Activated CD4-positive, alpha-beta memory T cell treated with anti-CD3 and anti-CD28 coated beads for 36 hours (primary cell): ENCODE results near the gene TPT1. TPM values are rescaled to one million over a fixed set of nuclear protein-coding genes. Genes with fewer than 3 reads are reported as not detected.

Experiments used
- CTCF ChIA-PET: fragments of 350-600 bp; sonication (Branson Sonifier 250); formaldehyde crosslinking; loops from one replicate; lab custom pipeline; 2021; ENCODE audit warnings: antibody characterized with exemption, inconsistent platforms; lab: Charles Lee
- POLR2A ChIA-PET: fragments of 350-600 bp; sonication (Branson Sonifier 250); formaldehyde crosslinking; loops from one replicate; lab custom pipeline; 2021; ENCODE audit warnings: antibody characterized with exemption; lab: Charles Lee
- DNase-seq: peaks from one replicate; pipeline ENCODE4 v3.0.0-alpha.2; 2020
- H3K27ac Mint-ChIP-seq: one replicate; pipeline ENCODE4 v1.8.0; 2021; ENCODE audit warnings: mixed read lengths
- H3K27me3 Mint-ChIP-seq: one replicate; pipeline ENCODE4 v1.8.0; 2021; ENCODE audit warnings: mixed read lengths
- H3K36me3 Mint-ChIP-seq: one replicate; pipeline ENCODE4 v1.8.0; 2021; ENCODE audit warnings: mixed read lengths
- H3K4me1 Mint-ChIP-seq: one replicate; pipeline ENCODE4 v1.8.0; 2021; ENCODE audit warnings: low read depth, mixed read lengths
- H3K4me3 Mint-ChIP-seq: one replicate; pipeline ENCODE4 v1.8.0; 2021; ENCODE audit warnings: mild to moderate bottlenecking, mixed read lengths
- H3K9me3 Mint-ChIP-seq: one replicate; pipeline ENCODE4 v1.8.0; 2021; ENCODE audit warnings: mixed read lengths
- intact Hi-C: fragments of 100-400 bp; cut with micrococcal nuclease; formaldehyde crosslinking; loops from one replicate; pipeline ENCODE4 v1.15.1; 2023
- total RNA-seq, 2 experiments: library from RNA; stranded (reverse); gene quantifications; one replicate each; pipeline ENCODE4 v1.2.3, GENCODE V29; 2021

The TPT1 gene
- total RNA-seq, 2 experiments from 2014 or later: 3,227 to 3,264 TPM

DNA sequence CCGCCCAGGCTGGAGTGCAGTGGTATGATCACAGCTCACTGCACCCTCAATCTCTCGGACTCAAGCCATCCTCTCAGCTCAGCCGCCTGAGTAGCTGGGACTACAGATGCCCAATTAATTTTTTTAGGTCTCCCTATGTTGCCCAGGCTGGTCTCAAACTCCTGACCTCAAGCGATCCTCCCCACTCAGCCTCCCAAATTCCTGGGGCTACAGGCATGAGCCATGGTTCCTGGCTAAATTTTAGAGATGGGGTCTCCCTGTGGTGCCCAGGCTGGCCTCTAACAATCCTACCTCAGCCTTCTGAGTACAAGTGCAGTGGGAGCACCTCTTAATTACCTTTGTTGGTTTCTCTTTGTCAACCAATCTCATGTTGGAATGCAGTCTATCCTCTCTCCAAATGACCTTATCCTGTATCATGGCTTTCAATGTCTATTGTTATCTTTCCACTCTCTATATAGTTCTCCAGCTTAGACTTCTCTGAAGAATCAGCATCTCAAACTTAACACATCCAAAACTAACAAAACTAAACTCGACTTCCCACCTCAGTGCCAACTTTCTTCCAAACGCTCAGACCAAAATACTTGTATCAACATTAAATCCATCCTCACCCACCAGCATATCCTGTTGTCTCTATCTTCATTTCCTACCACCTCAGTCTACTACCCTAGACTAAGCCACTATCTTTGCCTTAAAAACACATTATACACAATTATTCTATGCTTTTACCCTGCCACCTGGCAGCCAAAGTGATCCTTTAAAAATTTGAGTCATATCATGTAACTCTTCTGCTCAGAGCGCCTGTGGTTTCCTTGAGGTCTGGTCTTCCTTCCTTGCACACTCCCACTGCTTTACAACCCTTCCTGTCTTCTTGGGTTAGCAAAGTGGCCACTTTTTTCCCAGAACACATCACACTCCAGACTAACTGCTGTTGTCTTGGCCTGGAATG, 6.7 kb downstream of the TPT1 start:
- Mint-ChIP-seq H3K4me3 (no peak overlapping the region), H3K27me3 (no peaks in the 10 kb centered on the region), H3K36me3 (peaks cover 46% of the 10 kb centered on the region), H3K4me1 (peaks cover 93% of the 10 kb centered on the region), H3K27ac (peak overlapping the region; percentile 58), H3K9me3 (no peaks in the 10 kb centered on the region)
- CTCF ChIA-PET: interaction anchor here (1.5 kb wide), 1 partner anchor 287 kb away, joined by 3 read pairs; no protein-coding TSS in a partner anchor
- DNase-seq: peak; percentile 53
- POLR2A ChIA-PET: no interaction called here
- intact Hi-C loops: loop anchor here (5.0 kb wide), 1 partner anchor 33 kb away; no protein-coding TSS in a partner anchor

DNA sequence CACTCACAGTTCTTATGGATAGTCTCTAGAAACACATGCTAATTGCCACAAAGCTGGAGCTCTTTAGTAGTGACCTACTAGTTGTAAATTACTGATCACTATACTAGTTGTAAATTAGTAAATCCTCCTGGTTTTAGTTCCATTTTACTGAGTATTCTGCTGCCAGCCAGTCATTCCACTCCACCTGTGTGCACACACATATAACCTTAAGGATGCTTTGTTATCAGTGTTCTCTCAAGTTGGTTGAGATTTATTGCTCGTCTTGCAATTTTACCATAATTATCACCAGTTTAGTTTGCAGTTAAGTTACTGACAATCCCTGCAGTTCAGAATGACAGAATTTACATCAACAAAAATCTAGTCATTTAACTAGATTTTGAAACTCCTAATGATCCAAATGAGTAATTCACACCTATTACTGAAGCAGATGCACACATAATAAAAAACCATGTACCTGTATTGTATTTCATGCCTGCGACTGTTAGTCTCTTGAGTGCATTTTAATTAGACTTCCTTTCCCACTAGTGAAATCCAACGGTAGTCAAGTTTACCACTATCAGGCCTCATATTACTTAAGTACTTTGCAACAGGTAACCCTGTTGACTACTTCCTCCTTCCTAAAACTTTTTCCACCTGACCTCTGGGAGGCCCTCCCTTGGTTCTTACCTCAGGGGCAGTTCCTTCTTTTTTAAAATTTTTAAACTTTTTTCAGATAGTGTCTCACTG, 7.6 kb downstream of the TPT1 start:
- intact Hi-C loops: loop anchor here (5.0 kb wide), 1 partner anchor 34 kb away; no protein-coding TSS in a partner anchor
- ChIA-PET POLR2A (interaction anchor here (0.8 to 2.6 kb wide), 3 partner anchors 8 to 287 kb away, joined by 3 to 14 read pairs (median 5); partner anchors contain the start of gene TPT1), CTCF (interaction anchor here (0.8 to 1.5 kb wide), 2 partner anchors 25 to 286 kb away, joined by 3 read pairs; no protein-coding TSS in a partner anchor)
- Mint-ChIP-seq H3K27ac (peak overlapping the region; percentile 58), H3K4me3 (no peak overlapping the region), H3K27me3 (no peaks in the 10 kb centered on the region), H3K36me3 (peaks cover 38% of the 10 kb centered on the region), H3K9me3 (no peaks in the 10 kb centered on the region), H3K4me1 (peaks cover 92% of the 10 kb centered on the region)
- DNase-seq: no peak

DNA sequence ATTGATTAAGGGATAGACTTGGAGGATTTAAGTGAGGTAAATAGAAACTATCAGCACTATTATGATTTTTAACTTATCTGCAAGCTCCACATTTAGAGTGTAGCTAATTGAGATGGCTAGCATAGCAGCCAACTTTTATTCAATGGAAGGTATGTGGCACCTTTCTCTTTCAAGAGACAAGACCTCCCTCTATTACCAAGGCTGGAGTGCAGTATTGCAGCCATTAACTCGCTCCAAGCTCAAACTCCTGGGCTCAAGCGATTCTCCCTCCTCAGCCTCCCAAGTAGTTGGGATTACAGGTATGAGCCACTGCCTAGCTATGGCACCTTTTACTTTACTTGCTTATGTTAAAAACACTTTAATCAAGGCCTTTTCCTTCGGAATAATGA, 8.2 kb downstream of the TPT1 start:
- Mint-ChIP-seq H3K4me3 (no peak overlapping the region), H3K36me3 (peaks cover 32% of the 10 kb centered on the region), H3K4me1 (peaks cover 89% of the 10 kb centered on the region), H3K9me3 (no peaks in the 10 kb centered on the region), H3K27me3 (no peaks in the 10 kb centered on the region), H3K27ac (no peak overlapping the region)
- ChIA-PET POLR2A (interaction anchor here (0.6 to 2.6 kb wide), 4 partner anchors 8 to 286 kb away, joined by 3 to 14 read pairs (median 4); partner anchors contain the start of gene TPT1), CTCF (interaction anchor here (0.8 to 1.5 kb wide), 2 partner anchors 24 to 286 kb away, joined by 3 read pairs; no protein-coding TSS in a partner anchor)
- intact Hi-C loops: loop anchor here (5.0 kb wide), 1 partner anchor 34 kb away; no protein-coding TSS in a partner anchor
- DNase-seq: no peak

DNA sequence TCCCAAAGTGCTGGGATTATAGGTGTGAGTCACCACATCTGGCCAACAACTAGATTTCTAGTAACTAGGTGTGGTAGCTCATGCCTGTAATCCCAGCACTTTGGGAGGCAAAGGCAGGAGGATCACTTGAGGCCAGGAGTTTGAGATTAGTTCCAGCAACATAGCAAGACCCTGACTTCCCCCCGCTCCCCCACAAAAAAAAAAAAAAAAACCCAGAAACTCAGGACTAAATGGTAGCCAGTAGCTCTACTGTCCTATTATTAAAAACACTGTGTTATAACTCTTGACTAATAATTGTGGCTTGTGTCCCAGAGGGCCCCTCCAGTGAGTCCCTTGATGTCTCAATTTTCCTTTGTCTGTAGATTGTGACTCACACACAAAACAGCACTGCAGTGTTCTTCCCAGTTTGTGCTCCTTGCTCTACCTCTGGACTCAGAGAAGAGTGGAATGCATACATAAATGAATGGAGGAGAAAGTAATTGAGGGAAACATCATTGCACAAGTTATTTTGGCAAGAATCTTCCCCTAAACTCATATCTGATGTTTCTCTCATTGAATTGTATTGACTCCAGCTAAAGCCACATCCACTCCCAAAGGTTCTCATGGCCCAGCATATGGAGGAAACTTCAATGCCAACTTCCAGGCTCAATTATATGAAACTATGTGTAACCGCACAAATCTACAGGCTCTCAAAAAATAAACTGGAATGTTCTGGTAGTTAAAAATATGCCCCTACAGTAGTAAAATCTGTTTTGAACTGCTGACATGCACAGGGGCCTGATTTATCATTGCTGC, 8.8 kb downstream of the TPT1 start:
- no peaks in the 10 kb centered on the region for H3K27me3 Mint-ChIP-seq
- no peak for DNase-seq
- POLR2A ChIA-PET: interaction anchor here (0.6 to 2.6 kb wide), 5 partner anchors 9 to 285 kb away, joined by 3 to 14 read pairs (median 3); partner anchors contain the start of gene TPT1

DNA sequence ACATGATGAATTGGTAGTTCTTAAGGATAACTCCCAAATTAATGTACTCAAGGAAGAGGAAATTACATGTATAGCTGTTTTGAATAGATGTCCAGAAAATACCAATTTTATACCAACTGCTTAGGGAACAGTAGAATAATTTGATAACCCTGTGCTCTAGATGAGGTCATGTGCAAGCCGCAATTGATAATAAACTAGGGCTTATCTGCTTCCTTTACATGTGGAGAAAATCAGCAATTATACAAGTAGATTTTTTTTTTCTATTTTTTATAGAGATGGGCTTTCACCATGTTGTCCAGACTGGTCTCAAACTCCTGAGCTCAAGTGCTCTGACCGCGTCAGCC, 9.3 kb downstream of the TPT1 start:
- ChIA-PET POLR2A (interaction anchor here (0.7 to 2.6 kb wide), 3 partner anchors 9 to 83 kb away, joined by 3 to 14 read pairs (median 3); partner anchors contain the start of gene TPT1), CTCF (interaction anchor here (0.8 to 1.4 kb wide), 3 partner anchors 9 to 40 kb away, joined by 3 to 6 read pairs (median 4); no protein-coding TSS in a partner anchor)
- Mint-ChIP-seq H3K9me3 (no peaks in the 10 kb centered on the region), H3K4me3 (no peak overlapping the region), H3K27me3 (no peaks in the 10 kb centered on the region), H3K36me3 (peaks cover 20% of the 10 kb centered on the region), H3K27ac (peak overlapping the region; percentile 57), H3K4me1 (peaks cover 86% of the 10 kb centered on the region)
- intact Hi-C loops: loop anchor here (5.0 kb wide), 1 partner anchor 36 kb away; no protein-coding TSS in a partner anchor
- no peak for DNase-seq

More for the DNA sequence above, 8.8 kb downstream of the TPT1 start:
- Mint-ChIP-seq H3K4me3 (no peak overlapping the region), H3K4me1 (peaks cover 89% of the 10 kb centered on the region), H3K27ac (peak overlapping the region; percentile 29), H3K9me3 (no peaks in the 10 kb centered on the region), H3K36me3 (peaks cover 26% of the 10 kb centered on the region)
- CTCF ChIA-PET: interaction anchor here (0.6 to 1.4 kb wide), 3 partner anchors 24 to 281 kb away, joined by 3 to 4 read pairs (median 3); no protein-coding TSS in a partner anchor
- intact Hi-C loops: loop anchor here (5.0 kb wide), 1 partner anchor 35 kb away; no protein-coding TSS in a partner anchor

DNA sequence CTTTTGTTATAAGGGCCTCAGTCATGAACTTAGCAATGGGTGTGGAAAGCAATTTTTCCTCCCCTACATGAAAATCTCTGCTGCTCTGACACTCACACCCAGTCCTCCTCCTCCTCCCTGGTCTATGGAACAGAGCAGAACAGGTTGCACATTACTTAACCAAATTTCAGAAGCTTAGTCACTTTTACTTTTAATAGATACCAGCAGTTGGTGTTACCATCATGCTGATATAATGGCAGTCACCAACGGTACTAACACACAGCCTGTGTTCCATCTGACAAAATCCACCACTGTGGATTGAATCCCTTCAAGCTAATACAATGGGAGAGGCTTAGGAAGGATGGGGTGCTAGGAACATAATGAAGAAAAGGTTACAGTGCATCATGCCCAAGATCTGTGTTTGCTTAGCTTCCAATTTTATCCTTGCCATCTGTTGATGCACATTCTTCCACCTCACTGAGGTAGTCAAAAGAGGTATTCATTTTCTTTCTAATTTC, 9.8 kb downstream of the TPT1 start:
- peaks cover 81% of the 10 kb centered on the region for H3K4me1 Mint-ChIP-seq
- intact Hi-C loops: loop anchor here (5.0 kb wide), 1 partner anchor 36 kb away; no protein-coding TSS in a partner anchor
- no peaks in the 10 kb centered on the region for H3K9me3 Mint-ChIP-seq
- H3K36me3 Mint-ChIP-seq: peaks cover 15% of the 10 kb centered on the region
- ChIA-PET CTCF (interaction anchor here (0.8 to 1.4 kb wide), 3 partner anchors 9 to 40 kb away, joined by 3 to 6 read pairs (median 4); no protein-coding TSS in a partner anchor), POLR2A (interaction anchor here (1.0 to 2.6 kb wide), 2 partner anchors 10 to 84 kb away, joined by 3 to 14 read pairs; partner anchors contain the start of gene TPT1)
- DNase-seq: no peak
- no peaks in the 10 kb centered on the region for H3K27me3 Mint-ChIP-seq
- no peak overlapping the region for H3K4me3 Mint-ChIP-seq
- H3K27ac Mint-ChIP-seq: peak overlapping the region; percentile 57

DNA sequence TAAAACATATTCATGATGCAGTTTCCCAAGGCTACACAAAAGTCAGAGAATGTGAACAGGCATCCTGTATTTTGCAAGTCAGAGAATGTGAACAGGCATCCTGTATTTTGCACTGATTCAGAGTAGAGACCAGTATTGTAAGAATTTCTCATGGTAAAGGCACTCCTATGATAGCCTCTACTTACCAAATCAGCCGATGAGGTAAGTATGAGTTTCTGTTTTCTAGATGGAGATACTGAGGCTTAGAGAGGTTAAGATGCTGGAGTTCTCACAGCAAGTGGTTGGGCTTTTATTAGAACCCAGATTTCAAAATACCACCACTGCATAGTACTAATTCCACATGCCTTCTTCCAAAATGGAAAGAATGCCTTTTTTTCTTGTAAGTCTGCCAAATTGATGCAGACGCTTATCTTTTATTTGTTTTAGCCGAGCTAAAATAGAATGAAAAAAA, 12.3 kb downstream of the TPT1 start:
- POLR2A ChIA-PET: interaction anchor here (0.9 kb wide), 1 partner anchor 9 kb away, joined by 3 read pairs; no protein-coding TSS in a partner anchor
- Mint-ChIP-seq H3K27me3 (no peaks in the 10 kb centered on the region), H3K4me1 (peaks cover 58% of the 10 kb centered on the region), H3K27ac (no peak overlapping the region), H3K9me3 (no peaks in the 10 kb centered on the region), H3K36me3 (peaks cover 3% of the 10 kb centered on the region), H3K4me3 (no peak overlapping the region)
- CTCF ChIA-PET: no interaction called here
- intact Hi-C loops: no loop called here
- no peak for DNase-seq

DNA sequence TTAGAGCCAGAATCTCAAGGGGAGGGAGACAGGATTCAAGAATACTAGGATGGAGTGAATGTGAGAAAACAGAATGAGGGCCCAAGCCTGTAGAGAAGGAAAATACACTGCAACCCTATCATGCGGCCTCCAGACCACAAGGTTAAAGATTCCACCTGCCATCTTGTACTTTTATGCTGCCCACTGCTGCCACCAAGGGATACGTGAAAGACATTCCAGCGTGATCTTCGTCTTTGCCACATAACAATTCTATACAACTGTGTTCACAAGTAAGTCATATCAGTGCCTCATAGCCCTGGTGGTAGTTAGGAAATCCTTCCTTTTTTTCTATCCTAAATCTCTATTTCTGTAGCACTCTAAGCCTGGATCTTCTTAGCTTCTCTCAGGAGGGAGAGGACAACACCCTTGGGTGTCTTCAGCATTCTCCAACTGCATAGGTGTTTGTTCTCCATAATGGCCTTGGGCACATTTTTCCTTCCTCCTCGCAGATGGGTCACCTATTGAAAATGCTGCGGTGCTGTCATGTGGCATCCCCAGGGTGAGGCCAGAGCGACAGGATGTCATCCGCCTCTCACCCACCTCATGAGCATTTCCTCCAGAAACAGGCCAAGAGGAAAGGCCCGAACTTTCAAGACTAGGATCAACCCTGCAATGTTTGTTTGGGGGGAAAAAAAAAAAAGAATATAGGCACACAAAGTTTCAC, 13.6 kb downstream of the TPT1 start:
- H3K27ac Mint-ChIP-seq: no peak overlapping the region
- ChIA-PET POLR2A (no interaction called here), CTCF (interaction anchor here (1.0 kb wide), 1 partner anchor 17 kb away, joined by 3 read pairs; no protein-coding TSS in a partner anchor)
- H3K36me3 Mint-ChIP-seq: no peaks in the 10 kb centered on the region
- H3K9me3 Mint-ChIP-seq: no peaks in the 10 kb centered on the region
- H3K27me3 Mint-ChIP-seq: no peaks in the 10 kb centered on the region
- intact Hi-C loops: no loop called here
- peaks cover 46% of the 10 kb centered on the region for H3K4me1 Mint-ChIP-seq
- peak; percentile 34 for DNase-seq
- H3K4me3 Mint-ChIP-seq: no peak overlapping the region

DNA sequence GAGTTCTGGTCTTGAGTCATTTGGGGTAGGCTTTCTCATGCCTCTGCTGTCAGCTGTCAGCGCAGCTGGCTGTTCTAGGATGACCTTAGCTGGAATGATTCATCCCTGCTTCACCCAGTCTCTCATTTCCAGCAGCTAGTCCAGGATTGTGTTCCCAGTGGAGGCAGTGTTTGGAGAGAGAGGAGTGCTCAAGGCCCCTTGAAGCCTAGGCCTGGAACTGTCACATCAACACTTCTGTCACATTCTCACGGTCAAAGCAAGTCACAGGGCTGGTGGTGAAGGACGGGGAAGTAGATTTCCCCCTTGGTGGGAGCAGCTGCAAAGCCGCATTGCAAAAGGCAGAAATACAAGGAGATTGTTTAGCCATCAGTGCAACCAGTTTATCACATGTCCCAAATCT, 15.2 kb downstream of the TPT1 start:
- intact Hi-C loops: no loop called here
- POLR2A ChIA-PET: no interaction called here
- H3K27ac Mint-ChIP-seq: no peak overlapping the region
- no peak for DNase-seq
- peaks cover 32% of the 10 kb centered on the region for H3K4me1 Mint-ChIP-seq
- H3K36me3 Mint-ChIP-seq: no peaks in the 10 kb centered on the region
- no peaks in the 10 kb centered on the region for H3K27me3 Mint-ChIP-seq
- CTCF ChIA-PET: interaction anchor here (1.6 kb wide), 1 partner anchor 17 kb away, joined by 6 read pairs; no protein-coding TSS in a partner anchor
- no peaks in the 10 kb centered on the region for H3K9me3 Mint-ChIP-seq
- H3K4me3 Mint-ChIP-seq: no peak overlapping the region
